AG09319 (cell line): ENCODE measurements around the gene RUNX1.

ENCODE experiments used
- DNase-seq: peaks from one replicate; pipeline ENCODE4 v3.0.0-alpha.2; 2010; ENCODE audit warnings: low read depth; ENCODE audit errors: extremely low read depth
- CTCF ChIP-seq: IDR thresholded peaks from 2 replicates; pipeline ENCODE4 v1.5.1; 2011; ENCODE audit warnings: low read depth, mild to moderate bottlenecking, inconsistent platforms, low read length, moderate library complexity

RUNX1 gene

GRCh38 chr21:35044770-35045541, 4.1 kb downstream of the RUNX1 start:
- no peak for DNase-seq
- no peak for TF ChIP-seq CTCF

GRCh38 chr21:35044128-35044527, 5.0 kb downstream of the RUNX1 start:
- DNase-seq, result no peak
- no peak for TF ChIP-seq CTCF

- DNase-seq, result no peak
- no peak for TF ChIP-seq CTCF
These were observed 5.6 kb downstream of the RUNX1 start for GRCh38 chr21:35043549-35043948.

GRCh38 chr21:35042836-35043235, 6.3 kb downstream of the RUNX1 start:
- DNase-seq, result no peak
- no peak for TF ChIP-seq CTCF

- TF ChIP-seq CTCF, result no peak
- DNase-seq, result no peak
These were observed 7.2 kb downstream of the RUNX1 start for GRCh38 chr21:35041881-35042280.

GRCh38 chr21:35041122-35041521, 8.0 kb downstream of the RUNX1 start:
- DNase-seq, result no peak
- TF ChIP-seq CTCF, result no peak

GRCh38 chr21:35039595-35040289, 9.4 kb downstream of the RUNX1 start:
- no peak for TF ChIP-seq CTCF
- DNase-seq, result no peak
